Fibroblast of skin of back (primary cell): ENCODE data around the gene D2HGDH.
A peak's percentile ranks its signal among the peaks of the same experiment; 100 is the strongest.
"Not testable (repeated sequence)": the region's sequence is repeated elsewhere in the genome, so short reads cannot be mapped to it uniquely, and the experiment has no call there.

Experiments
- DNase-seq: peaks from one replicate; pipeline ENCODE4 v3.0.0-alpha.2; 2013

The D2HGDH gene

DNA sequence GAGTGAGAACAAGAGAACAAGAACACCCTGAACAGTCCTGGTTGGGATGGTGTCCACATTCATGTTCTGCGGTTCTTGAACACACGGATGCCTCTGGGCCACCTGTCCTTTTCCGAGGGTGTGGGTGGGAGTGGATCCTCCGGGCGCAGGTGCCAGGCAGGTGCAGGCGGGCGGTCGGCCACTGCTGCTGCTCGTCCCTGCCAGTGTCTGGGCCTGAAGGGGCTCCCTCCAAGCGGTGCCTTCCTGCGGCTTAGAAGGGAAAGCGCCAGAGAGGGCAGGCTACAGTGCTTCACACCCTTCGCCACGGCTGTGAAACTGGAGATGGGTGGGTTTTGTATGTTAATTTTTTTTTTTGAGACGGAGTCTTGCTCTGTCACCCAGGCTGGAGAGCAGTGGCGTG lies 8.0 kb upstream of the D2HGDH start:
- no peak for DNase-seq

DNA sequence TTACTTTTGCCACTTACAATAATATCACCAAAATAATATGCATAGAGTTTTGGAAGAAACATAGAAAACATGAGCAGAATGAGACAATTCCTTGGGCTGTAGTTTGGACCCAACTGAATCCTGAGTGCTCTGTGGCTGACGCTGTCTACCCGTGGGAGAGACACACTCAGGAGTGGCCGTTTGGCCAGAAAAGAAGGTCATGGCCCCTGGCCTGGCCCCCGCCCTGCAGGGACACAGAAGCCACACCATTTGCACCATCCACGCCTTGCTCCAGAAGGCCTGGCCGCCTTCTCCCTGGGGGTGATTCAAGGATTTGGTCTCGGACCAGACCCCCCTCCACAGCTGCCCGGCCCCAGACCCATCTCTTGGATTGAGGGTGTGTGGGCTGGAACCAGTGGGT lies 6.4 kb upstream of the D2HGDH start:
- DNase-seq, result no peak

DNA sequence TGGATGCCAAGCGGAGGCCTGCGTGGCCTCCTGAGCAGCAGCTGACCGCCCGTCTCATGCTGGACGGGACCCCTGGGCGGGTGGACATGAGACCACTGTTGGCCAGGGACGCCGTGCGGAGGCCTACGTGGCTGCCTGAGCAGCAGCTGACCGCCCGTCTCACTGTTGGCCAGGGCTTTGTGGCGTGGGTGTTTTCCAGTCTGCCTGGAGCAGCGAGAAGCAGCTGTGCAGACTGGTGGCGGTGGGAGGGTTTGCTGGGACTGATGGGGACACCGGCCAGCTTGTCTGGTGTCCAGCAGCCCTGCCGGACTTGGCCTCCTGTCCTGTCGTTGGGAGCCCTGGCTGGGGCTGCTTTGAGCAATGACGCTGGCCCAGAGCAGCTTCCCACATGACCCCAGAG lies 5.8 kb upstream of the D2HGDH start:
- DNase-seq, result no peak

DNA sequence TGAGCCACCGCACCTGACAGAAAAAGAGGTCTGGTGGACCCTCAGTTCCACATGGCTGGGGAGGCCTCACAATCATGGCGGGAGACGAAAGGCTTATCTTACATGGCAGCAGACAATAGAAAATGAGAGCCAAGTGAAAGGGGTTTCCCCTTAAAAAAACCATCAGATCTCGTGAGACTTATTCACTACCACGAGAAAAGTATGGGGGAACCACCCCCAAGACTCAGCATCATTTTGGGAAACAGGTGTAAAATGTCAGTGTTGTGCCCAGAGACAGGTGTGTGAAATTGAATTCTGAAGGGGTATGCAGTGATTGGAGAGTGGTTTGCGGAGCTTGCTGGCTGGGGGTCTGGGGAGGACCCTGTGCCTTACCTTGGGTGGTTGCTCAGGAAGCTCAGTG lies 4.6 kb upstream of the D2HGDH start:
- no peak for DNase-seq

DNA sequence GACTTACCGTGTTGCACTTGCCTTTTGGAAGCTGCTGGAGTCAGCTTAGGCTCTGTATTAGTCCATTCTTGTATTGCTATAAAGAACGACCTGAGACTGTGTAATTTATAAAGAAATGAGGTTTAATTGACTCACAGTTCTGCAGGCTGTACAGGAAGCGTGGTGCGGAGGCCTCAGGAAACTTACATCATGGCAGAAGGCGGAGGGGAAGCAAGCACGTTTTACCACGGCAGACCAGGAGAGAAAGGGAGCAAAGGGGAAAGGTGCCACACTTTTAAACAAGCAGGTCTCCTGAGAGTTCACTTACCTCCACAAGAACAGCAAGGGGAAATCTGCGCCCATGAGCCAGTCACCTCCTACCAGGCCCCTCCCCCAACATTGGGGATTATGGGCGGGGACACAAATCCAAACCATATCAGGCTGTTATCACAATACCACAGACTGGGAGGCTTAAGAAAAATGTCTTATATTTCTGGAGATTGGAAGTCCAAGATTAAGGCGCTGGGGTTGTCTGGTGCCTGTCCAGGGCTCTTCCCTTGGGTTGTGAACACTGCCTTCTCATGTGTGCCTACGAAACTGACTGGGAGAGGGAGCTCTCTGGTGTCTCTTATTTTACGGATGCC lies 3.6 kb upstream of the D2HGDH start:
- DNase-seq, result no peak

DNA sequence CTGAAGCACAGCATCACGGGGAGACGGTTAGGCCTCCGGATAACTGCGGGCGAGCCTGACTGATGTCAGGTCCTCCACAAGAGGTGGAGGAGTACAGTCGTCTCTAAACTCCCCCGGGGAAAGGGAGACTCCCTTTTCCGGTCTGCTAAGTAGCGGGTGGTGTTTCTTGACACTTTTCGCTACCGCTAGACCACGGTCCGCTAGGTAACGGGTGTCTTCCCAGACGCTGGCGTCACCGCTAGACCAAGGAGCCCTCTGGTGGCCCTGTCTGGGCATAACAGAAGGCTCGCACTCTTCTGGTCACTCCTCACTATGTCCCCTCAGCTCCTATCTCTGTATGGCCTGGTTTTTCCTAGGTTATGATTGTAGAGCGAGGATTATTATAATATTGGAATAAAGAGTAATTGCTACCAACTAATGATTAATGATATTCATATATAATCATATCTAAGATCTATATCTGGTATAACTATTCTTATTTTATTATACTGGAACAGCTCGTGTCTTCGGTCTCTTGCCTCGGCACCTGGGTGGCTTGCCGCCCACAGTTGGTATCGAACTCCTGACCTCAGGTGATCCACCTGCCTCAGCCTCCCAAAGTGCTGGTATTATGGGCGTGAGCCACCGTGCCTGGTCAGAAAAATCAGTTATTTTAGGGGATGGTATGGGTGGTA lies 1.8 kb upstream of the D2HGDH start:
- DNase-seq, result peak; percentile 57

DNA sequence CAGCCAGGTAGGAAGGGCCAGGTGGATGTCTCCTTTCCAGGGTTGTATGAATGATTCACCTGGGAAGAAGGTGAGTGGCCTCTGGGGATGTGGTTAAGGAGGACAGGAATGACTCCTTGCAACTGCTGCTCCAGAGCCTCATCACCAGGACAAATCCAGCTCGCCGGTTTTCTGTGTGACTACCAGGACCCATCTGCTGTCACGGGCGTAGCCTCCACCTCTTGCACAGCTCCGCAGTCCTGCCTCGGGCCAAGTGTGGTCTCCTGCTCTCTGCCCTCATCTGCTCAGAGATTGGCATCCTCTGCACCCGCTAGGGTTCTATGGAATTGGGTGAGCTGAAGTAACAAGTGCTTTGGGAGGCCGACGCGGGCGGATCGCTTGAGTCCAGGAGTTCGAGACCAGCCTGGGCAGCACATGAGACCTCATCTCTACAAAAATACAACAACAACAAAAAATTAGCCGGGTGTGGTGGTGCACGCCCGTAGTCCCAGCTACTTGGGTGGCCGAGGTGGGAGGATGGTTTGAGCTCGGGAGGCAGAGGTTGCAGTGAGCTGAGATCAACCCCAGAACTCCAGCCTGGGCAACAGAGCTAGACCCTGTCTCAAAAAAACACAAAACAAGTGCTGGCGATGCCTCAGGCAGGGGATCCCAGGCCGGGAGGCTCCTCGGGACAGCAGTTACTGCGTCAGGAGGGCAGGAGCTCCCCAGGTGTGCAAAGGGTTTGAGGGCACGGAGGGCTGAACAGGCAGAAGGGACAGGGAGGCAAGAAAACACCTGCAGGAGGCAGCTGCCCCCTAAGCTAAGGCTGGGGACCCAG lies 831 bp upstream of the D2HGDH start:
- no peak for DNase-seq

DNA sequence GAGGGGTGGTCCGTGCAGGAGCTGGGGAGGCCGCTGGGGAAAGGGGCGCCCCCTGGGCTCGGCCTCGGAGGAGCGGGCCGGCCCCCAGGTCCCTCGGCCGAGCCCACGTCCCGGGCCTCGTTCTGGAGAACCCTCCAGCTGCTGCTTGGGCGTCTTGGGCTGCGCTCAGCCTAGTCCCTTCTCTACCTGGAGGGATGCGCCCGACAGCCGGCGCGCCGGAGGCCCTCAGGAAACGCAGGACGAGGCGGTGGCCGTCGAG lies 293 bp upstream of the D2HGDH start:
- no peak for DNase-seq

DNA sequence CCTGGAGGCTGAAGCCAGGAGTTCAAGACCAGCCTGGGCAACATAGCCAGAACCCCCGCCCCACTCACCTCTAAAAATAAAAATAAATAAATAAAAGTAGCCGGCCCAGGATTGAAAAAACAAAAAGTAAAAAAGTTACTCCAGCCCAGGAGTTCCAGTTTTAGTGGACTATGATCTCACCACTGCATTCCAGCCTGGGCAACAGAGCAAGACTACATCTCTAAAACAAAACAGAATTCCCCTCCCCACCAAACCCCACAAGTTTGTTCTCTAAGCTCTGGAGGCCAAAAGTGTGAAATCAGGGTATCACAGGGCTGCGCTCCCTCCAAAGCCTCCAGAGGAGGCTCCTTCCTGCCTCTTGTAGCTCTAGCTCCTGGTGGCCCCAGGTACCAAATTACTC lies 1.7 kb downstream of the D2HGDH start:
- DNase-seq, result no peak

DNA sequence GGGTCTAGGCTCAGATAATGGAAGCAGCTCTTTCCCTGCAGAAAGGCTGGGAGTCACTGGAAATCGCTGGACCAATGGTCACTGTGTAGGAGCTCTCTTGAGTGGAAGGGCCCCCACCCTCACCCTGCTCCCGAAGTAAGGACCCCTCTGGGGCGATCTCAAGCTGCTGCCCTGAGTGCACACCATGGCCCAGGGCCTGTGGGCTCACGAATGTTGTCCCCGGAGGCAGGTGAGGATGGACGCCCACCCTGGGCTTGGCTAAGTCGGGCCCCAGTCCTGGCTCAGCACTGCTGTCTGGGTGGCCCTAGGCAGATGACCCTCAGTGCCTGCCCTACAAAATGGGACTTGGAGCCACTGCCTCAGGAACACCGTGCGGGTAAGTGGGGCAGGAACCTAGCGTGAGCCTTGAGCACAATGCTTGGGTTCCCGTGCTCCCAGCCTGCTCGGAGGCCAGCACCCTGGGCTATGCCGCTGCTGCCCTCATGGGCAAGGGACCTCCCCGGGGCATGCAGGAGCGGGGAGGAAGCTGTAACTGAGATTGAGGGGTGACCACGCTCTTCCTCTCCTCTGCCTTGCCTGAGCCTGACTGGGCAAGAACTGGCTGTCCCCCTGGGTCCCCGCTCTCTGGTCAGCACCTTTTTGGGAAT lies 3.7 kb downstream of the D2HGDH start:
- DNase-seq, result no peak

DNA sequence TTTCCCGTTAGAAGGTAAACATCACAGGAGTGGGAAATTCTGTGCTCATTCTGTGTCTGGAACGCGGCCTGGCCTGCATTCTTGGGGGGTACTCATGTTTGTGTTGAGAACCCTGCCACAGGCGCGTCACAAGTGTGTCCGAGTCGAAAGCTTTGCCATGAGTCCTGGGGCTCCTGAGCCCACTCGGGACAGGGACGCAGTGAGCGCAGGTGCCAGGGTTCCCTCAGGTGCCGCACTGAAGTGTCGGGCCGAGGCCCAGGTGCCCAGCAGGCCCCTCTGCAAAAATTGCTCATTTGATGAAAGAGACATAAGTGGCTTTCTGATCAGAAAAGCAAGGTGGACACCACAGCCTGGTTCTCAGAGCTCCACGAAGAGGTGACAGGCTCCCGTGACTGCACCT lies 4.7 kb downstream of the D2HGDH start:
- DNase-seq, result no peak

DNA sequence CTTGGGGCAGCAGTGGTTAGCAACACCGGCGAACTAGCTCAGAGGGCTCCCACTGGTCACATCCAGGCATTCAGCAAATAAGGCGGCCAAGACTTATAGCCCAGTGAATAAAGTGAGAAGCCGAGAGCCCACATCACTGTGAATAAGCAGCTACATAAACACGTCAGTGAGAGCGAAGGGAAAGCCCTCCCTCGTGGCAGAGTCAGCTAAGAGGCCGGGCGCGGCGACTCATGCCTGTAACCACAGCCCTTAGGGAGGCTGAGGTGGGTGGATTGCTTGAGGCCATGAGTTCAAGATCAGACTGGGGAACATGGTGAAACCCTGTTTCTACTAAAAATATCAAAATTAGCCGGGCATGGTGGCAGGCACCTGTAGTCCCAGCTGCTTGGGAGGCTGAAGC lies 5.2 kb downstream of the D2HGDH start:
- DNase-seq, result peak; percentile 42

DNA sequence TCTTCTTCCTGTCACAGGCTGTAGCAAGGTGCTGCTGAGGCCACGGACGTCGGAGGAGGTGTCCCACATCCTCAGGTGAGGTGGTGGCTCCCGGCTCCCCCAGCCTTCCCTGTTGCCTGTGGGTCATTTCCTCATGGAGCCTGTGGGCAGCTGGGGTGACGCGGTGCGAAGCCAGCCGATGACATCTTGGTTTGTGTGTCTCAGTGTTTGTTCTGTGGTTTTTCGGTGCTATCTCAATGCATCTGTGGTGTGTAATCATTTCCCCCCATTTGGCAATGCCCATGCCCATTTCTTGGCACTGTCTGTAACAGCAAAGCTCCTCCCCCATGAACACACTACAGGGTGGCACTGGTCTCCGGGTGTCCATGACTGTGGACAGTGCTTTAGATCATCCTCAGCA lies 6.6 kb downstream of the D2HGDH start:
- no peak for DNase-seq

DNA sequence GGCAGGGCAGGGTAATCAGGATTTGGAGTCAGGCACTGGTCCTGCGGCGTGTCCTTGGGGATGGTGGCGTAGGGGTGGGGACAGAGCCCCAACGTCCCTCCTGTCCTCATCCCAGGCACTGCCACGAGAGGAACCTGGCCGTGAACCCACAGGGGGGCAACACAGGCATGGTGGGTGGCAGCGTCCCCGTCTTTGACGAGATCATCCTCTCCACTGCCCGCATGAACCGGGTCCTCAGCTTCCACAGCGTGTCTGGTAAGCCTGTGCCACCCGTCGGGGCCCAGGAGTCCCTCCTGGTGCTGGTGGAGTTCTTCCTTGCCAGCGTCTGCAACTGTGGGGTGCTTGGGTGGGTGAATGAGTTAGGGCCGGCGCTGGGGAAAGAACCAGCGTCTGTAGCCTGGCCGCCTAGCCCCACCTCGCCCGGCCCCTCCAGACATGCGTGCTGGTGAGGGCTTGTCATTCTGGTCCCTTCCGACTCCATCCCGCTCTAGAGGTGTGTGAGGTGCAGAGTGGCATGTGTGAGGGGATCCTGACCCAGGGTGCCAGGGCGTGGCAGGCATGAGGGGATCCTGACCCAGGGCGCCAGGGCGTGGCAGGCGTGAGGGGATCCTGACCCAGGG lies 8.0 kb downstream of the D2HGDH start:
- DNase-seq, result no peak

DNA sequence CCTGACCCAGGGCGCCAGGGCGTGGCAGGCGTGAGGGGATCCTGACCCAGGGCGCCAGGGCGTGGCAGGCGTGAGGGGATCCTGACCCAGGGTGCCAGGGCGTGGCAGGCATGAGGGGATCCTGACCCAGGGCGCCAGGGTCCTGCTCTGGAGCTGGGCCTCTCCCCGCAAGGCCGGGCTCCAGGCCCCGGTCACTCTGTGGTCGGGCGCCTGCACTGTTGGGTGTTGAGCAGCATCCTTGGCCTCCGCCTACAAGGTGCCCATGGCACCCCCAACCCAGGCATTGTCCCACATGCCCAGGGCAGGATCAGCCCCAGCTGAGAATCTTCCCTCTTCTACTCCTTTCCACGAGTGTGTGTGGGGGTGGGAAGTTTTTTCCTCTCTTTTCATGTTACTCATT lies 8.6 kb downstream of the D2HGDH start:
- DNase-seq, result not testable (repeated sequence)

DNA sequence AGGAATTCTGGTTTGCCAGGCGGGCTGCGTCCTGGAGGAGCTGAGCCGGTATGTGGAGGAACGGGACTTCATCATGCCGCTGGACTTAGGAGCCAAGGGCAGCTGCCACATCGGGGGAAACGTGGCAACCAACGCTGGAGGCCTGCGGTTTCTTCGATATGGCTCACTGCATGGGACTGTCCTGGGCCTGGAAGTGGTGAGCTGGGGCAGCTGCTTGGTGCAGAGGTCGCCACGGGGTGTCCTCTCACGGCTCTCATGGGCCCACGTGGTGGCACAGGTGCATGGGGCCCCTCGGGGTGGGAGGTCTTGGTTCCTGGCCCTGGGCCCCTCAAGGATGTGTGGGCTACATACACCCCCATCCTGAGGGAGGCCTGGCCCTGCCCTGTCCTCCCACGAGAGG lies 9.2 kb downstream of the D2HGDH start:
- DNase-seq, result no peak

DNA sequence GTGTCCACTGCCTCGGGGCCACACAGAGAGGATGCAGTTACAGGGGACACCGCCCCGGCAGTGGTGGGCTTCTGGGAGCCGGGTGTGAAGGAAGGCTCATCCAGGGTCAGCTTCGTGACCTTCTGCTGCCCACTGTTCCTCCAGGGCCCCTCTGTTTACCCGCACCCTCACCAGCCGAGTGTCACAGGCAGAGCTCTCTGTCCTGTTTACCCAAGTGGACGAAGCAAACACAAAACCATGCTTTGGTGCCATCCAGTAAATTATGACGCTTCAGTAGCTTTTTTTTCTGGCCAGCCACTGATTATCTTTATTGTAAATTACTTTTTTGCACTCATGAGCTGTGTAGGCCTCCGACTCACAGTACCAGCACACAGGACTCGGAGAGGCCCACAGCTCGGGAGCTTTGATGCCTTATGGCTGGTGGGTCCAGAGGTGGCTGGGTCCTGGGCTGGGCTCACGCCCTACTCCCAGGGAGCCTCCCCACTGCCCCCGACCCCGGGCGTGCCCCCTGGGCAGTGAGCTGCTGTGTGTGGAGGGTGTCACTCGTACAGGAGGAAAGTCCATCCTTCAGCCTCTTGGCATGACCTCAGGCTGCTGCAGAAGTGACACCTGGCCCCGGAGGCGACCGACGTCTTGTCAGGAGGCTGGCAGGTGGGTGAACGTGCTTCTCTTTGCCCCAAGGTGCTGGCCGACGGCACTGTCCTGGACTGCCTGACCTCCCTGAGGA lies 9.8 kb downstream of the D2HGDH start:
- no peak for DNase-seq

DNA sequence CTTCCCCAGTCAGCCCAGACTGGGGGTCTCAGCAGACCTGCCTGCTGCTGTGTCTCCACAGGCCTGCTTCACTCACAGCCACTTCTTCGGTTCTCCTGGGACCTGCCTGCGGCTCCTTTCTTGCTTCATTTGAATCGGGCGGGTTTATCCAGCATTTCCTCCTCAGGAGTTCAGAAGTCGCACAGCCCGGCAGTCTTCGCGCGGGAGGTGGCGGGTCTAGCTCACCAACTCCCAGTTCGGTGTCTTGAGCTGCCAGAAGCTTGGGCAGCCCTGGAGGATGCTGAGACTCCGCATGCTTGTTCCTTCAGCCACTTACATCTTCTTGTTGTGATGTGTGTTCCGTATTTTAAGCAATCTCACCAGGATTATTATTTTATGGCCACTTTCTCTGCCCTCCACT lies 10.8 kb downstream of the D2HGDH start:
- DNase-seq, result no peak

DNA sequence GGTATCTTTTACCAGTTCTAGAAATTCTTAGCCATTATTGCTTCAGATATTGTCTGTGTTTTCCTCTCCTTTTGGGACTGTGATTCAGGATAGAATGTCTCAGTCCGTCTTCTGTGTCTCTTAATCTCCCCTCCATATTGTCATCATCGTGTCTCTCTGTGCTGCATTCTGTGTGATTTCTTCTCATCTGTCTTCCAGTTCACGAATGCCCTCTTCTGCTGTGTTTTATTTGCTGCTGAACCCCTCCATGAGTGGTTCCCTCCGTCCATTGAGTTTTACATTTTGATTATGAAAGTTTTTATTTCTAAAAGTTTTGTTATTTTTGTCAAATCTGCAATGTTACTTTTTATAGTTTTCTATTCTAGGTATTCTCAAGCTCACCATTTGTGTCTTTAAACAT lies 11.7 kb downstream of the D2HGDH start:
- DNase-seq, result no peak

DNA sequence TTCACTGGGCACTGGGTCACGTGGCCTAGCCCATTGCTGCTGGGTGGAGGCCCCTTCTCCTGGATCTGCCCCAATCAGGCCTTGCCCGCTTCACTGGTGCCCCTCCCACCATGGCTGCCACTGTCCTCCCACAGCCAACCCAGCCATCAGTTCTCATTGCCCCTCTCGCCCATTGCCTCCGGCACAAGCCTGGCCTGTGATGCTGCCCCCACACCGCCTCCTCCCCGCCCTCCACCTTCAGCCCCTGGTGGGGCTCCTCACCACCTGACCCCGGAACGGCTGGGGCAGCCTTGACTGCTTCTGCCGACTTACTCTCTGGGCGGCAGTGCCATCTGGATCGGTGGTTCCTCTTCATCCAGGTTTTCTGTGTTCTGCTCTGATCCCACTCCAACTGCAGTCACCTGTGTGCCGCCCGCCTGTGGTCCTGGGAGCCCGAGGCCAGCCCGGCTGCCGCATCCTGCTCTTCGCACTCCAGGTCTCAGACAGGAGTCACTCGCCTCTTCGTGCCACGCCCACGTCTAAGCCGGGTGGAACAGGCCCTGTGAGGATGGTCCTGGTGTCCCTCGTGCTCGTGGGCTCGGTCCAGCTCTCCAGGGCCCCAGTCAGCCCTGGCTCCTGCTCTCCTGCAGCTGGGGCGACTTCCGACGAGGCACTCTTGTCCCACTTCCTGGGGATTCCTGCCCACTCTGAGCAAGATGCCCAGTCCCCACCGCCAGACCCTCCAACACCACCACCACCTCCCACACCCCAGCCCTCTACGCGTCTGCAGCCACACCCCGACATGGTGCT lies 14.2 kb downstream of the D2HGDH start:
- no peak for DNase-seq

DNA sequence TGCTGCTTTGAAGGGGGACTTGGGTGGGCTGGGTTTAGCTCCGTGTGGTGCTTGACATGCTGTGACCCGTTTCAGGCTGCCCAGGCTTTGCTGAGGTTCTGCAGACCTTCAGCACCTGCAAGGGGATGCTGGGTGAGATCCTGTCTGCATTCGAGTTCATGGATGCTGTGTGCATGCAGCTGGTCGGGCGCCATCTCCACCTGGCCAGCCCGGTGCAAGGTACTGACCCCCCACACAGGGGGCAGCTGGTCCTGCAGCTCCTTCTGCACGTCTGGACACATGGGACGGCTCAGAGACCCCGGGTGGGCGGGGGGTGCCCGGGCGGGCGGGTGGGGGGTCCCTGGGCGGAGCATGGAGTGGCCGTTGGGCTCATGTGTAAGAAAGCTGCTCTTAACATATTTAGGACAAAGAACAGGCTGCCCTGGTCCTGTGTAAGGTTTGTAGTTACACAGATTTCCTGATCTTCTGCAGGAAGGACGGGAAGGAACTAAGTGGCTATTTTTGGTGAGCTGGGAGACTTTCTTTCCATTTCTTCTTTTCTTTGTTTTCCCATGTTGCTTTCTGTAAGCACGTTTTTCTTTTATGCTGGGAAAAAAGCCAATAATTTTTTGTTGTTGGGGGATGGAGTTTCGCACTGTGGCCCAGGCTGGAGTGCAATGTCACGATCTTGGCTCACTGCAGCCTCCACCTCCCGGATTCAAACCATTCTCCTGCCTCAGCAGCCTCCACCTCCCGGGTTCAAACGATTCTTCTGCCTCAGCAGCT lies 15.8 kb downstream of the D2HGDH start:
- no peak for DNase-seq
